HCT116 (cell line): ENCODE measurements around the gene USP54. TPM values are rescaled to one million over a fixed set of nuclear protein-coding genes. Genes with fewer than 3 reads are reported as not detected.

ENCODE experiments used
- ATAC-seq: fragments of 200-7000 bp; cut with Tn5 transposase; 2 replicates; pipeline ENCODE4 v1.9.1; 2020; ENCODE audit warnings: mild to moderate bottlenecking, moderate library complexity
- BruUV-seq: library from RNA; stranded (reverse); fragments of 400-500 nt; replicated peaks from 2 replicates; lab custom pipeline; 2021; lab: Mats Ljungman, UMichigan
- CTCF ChIA-PET: fragments of 300-600 bp; sonication (Branson Sonifier 250); formaldehyde crosslinking; loops from one replicate; lab custom pipeline; 2021; ENCODE audit warnings: antibody characterized with exemption; lab: Charles Lee
- POLR2A ChIA-PET: fragments of 300-600, 350-600 bp; sonication (Branson Sonifier 250); formaldehyde crosslinking; loops from one replicate; lab custom pipeline; 2021; ENCODE audit warnings: antibody characterized with exemption; lab: Charles Lee
- RAD21 ChIA-PET, 2 experiments: fragments of 300-600 bp; sonication (Branson Sonifier 250); formaldehyde crosslinking; loops; one replicate each; lab custom pipeline; 2023; ENCODE audit warnings: low total read pairs in 2 of 2; ENCODE audit not compliant: uncharacterized antibody in 2 of 2, unreplicated experiment in 2 of 2, low non-redundant PET in 1 of 2; lab: Charles Lee
- DNase-seq: peaks from one replicate; pipeline ENCODE4 v3.0.0-alpha.2; 2010; ENCODE audit warnings: low read depth, low spot score
- H2AFZ ChIP-seq: fragments of 200-600 bp; shearing (Covaris generic), sonication (generic); 2 replicates; pipeline ENCODE4 v1.6.1; 2017; ENCODE audit warnings: low read depth, mixed run types, mixed read lengths, antibody characterized with exemption, low read length; ENCODE audit not compliant: poor library complexity, severe bottlenecking
- H3K27ac ChIP-seq: 2 replicates; pipeline ENCODE4 v1.5.1; 2012; ENCODE audit warnings: low read depth, low read length
- H3K27me3 ChIP-seq: fragments of 200-600 bp; sonication (generic); 2 replicates; pipeline ENCODE4 v1.6.1; 2016; ENCODE audit warnings: mixed run types, low read length, mixed read lengths; ENCODE audit not compliant: insufficient read depth
- H3K36me3 ChIP-seq, 2 experiments: fragments of 200-500 bp in 1 of 2; fragments of 200-600 bp in 1 of 2; sonication (Bioruptor generic) in 1 of 2; sonication (generic) in 1 of 2; 2 replicates each; pipeline versions ENCODE4 v1.5.1 to v1.6.1; 2014 to 2016; ENCODE audit warnings: low read length in 2 of 2, inconsistent platforms in 1 of 2, mixed read lengths in 1 of 2, mixed run types in 1 of 2; ENCODE audit not compliant: insufficient read depth in 2 of 2, control insufficient read depth in 1 of 2
- H3K4me1 ChIP-seq, 2 experiments: fragments of 200-600 bp in 1 of 2; sonication (generic) in 1 of 2; 2 replicates each; pipeline versions ENCODE4 v1.5.1 to v1.6.1; 2012 to 2017; ENCODE audit warnings: low read length in 2 of 2, inconsistent platforms in 1 of 2, mild to moderate bottlenecking in 1 of 2, mixed read lengths in 1 of 2, mixed run types in 1 of 2, moderate library complexity in 1 of 2; ENCODE audit not compliant: insufficient read depth in 2 of 2, control insufficient read depth in 1 of 2
- H3K4me2 ChIP-seq: fragments of 200-600 bp; sonication (generic); 2 replicates; pipeline ENCODE4 v1.6.1; 2017; ENCODE audit warnings: mixed run types, low read length, mixed read lengths
- H3K4me3 ChIP-seq, 2 experiments: fragments of 200-600 bp in 1 of 2; sonication (generic) in 1 of 2; replicated peaks in 1 of 2; 2 replicates each; pipeline ENCODE4 v1.5.1; 2011 to 2016; ENCODE audit warnings: low read length in 2 of 2, control low read depth in 1 of 2, low read depth in 1 of 2, mild to moderate bottlenecking in 1 of 2, mixed read lengths in 1 of 2, mixed run types in 1 of 2
- H3K79me2 ChIP-seq: fragments of 200-600 bp; sonication (generic); 2 replicates; pipeline ENCODE4 v1.6.1; 2017; ENCODE audit warnings: mild to moderate bottlenecking, mixed run types, low read length, moderate library complexity, mixed read lengths; ENCODE audit not compliant: insufficient read depth
- H3K9ac ChIP-seq: fragments of 200-600 bp; sonication (generic); 2 replicates; pipeline ENCODE4 v1.6.1; 2016; ENCODE audit warnings: low read length, mixed read lengths
- H3K9me2 ChIP-seq: fragments of 200-600 bp; sonication (generic), shearing (Covaris generic); 2 replicates; pipeline ENCODE4 v1.6.1; 2017; ENCODE audit warnings: mixed run types, mild to moderate bottlenecking, moderate library complexity; ENCODE audit not compliant: insufficient read depth
- H3K9me3 ChIP-seq, 2 experiments: fragments of 200-500 bp in 1 of 2; fragments of 200-600 bp in 1 of 2; sonication (Bioruptor generic) in 1 of 2; sonication (generic) in 1 of 2; 2 replicates each; pipeline ENCODE4 v1.6.1; 2014 to 2017; ENCODE audit warnings: low read length in 2 of 2, mixed read lengths in 2 of 2, inconsistent platforms in 1 of 2, low read depth in 1 of 2, mild to moderate bottlenecking in 1 of 2, mixed run types in 1 of 2, moderate library complexity in 1 of 2; ENCODE audit not compliant: control insufficient read depth in 1 of 2, insufficient read depth in 1 of 2
- H4K20me1 ChIP-seq: fragments of 200-600 bp; sonication (generic), shearing (Covaris generic); 2 replicates; pipeline ENCODE4 v1.6.1; 2017; ENCODE audit warnings: mixed run types, mild to moderate bottlenecking, moderate library complexity; ENCODE audit not compliant: insufficient read depth
- ATF3 ChIP-seq: IDR thresholded peaks from 2 replicates; pipeline ENCODE4 v1.6.1; 2012
- CBX3 ChIP-seq: IDR thresholded peaks from 2 replicates; pipeline ENCODE4 v1.6.1; 2012; ENCODE audit warnings: low read depth
- ELF1 ChIP-seq: IDR thresholded peaks from 2 replicates; pipeline ENCODE4 v1.6.1; 2012; ENCODE audit warnings: low read depth, borderline replicate concordance
- EZH2 ChIP-seq: fragments of 200-600 bp; sonication (generic); IDR thresholded peaks from 2 replicates; pipeline ENCODE4 v1.6.1; 2017; ENCODE audit warnings: antibody characterized with exemption, mixed run types
- EZH2phosphoT487 ChIP-seq: fragments of 200-600 bp; IDR thresholded peaks from 2 replicates; pipeline ENCODE4 v1.6.1; 2018; ENCODE audit warnings: antibody characterized with exemption, borderline replicate concordance
- FOSL1 ChIP-seq: IDR thresholded peaks from 2 replicates; pipeline ENCODE4 v1.6.1; 2012; ENCODE audit warnings: low read depth
- POLR2A ChIP-seq: IDR thresholded peaks from 2 replicates; pipeline ENCODE4 v1.7.0; 2011; ENCODE audit warnings: borderline replicate concordance; ENCODE audit not compliant: insufficient read depth, insufficient read length; ENCODE audit errors: extremely low read depth
- POLR2AphosphoS5 ChIP-seq: IDR thresholded peaks from 2 replicates; pipeline ENCODE4 v1.6.1; 2011; ENCODE audit warnings: mild to moderate bottlenecking, low read depth, low read length, moderate library complexity
- RAD21 ChIP-seq: IDR thresholded peaks from 2 replicates; pipeline ENCODE4 v1.6.1; 2012; ENCODE audit warnings: low read depth, mild to moderate bottlenecking
- REST ChIP-seq: IDR thresholded peaks from 2 replicates; pipeline ENCODE4 v1.6.1; 2012; ENCODE audit warnings: low read depth
- SIN3A ChIP-seq: IDR thresholded peaks from 2 replicates; pipeline ENCODE4 v1.6.1; 2012; ENCODE audit warnings: low read depth
- SP1 ChIP-seq: IDR thresholded peaks from 2 replicates; pipeline ENCODE4 v1.6.1; 2012; ENCODE audit warnings: low read depth
- SRF ChIP-seq: IDR thresholded peaks from 2 replicates; pipeline ENCODE4 v1.6.1; 2012; ENCODE audit warnings: low read depth
- TCF7L2 ChIP-seq: IDR thresholded peaks from 2 replicates; pipeline ENCODE4 v1.7.0; 2011; ENCODE audit warnings: borderline replicate concordance, inconsistent platforms; ENCODE audit not compliant: insufficient read depth, insufficient read length; ENCODE audit errors: extremely low read depth
- YY1 ChIP-seq: IDR thresholded peaks from 2 replicates; pipeline ENCODE4 v1.6.1; 2011; ENCODE audit warnings: low read length, low read depth, moderate library complexity, mild to moderate bottlenecking; ENCODE audit not compliant: insufficient replicate concordance; ENCODE audit errors: extremely low read depth
- ZFX ChIP-seq: fragments of 450-650 bp; IDR thresholded peaks from 2 replicates; pipeline ENCODE4 v1.6.1; 2017
- intact Hi-C: fragments of 100-400 bp; cut with micrococcal nuclease; formaldehyde crosslinking; loops from 2 replicates; pipeline ENCODE4 v1.10.0; 2022
- total RNA-seq: library from RNA; stranded (reverse); gene quantifications from one replicate; pipeline ENCODE4 v1.2.1, GENCODE V29; 2021; ENCODE audit not compliant: unreplicated experiment

Gene USP54
- total RNA-seq, 1 experiment from 2014 or later, result 28.0 TPM

GRCh38 chr10:73593110-73593509, 2.0 kb upstream of the USP54 start:
- CTCF ChIA-PET, result no interaction called here
- H4K20me1 ChIP-seq, result no peaks in the 10 kb centered on the region
- no peak overlapping the region for H3K27ac ChIP-seq
- no TSS peak for BruUV-seq
- intact Hi-C loops, result no loop called here
- no peaks in the 10 kb centered on the region for H3K9me2 ChIP-seq
- no peak overlapping the region for H3K9ac ChIP-seq
- peaks cover 14 to 23% of the 10 kb centered on the region in 2 experiments; a peak in 3 of 4 replicates for H3K4me1 ChIP-seq
- H3K4me3 ChIP-seq, result no peak overlapping the region
- H3K4me2 ChIP-seq, result no peak overlapping the region
- no peak overlapping the region for H2AFZ ChIP-seq
- POLR2A ChIA-PET, result no interaction called here
- ATAC-seq, result no peak
- TF ChIP-seq SIN3A, result no peak
- no peak for TF ChIP-seq ATF3
- no peak for TF ChIP-seq TCF7L2
- no peak for TF ChIP-seq SP1
- TF ChIP-seq ZFX, result no peak
- no peak for TF ChIP-seq EZH2phosphoT487
- no peak for TF ChIP-seq FOSL1
- TF ChIP-seq ELF1, result no peak
- TF ChIP-seq RAD21, result no peak
- no peak for TF ChIP-seq POLR2A
- TF ChIP-seq POLR2AphosphoS5, result no peak
- no peak for TF ChIP-seq CBX3
- no peak for TF ChIP-seq EZH2
- TF ChIP-seq SRF, result no peak
- no peak for TF ChIP-seq YY1
- TF ChIP-seq REST, result no peak
- no peaks in the 10 kb centered on the region for H3K27me3 ChIP-seq
- no peak for DNase-seq
- H3K79me2 ChIP-seq, result no peaks in the 10 kb centered on the region
- H3K36me3 ChIP-seq, result no peaks in the 10 kb centered on the region
- RAD21 ChIA-PET, result no interaction called here
- no peaks in the 10 kb centered on the region for H3K9me3 ChIP-seq
